ENCODE results near the gene USP34. TPM values are rescaled to one million over a fixed set of nuclear protein-coding genes. Genes with fewer than 3 reads are reported as not detected.

The USP34 gene
- total and polyA plus RNA-seq, 3 donors from 2014 or later = 92.3 to 235 (median 230) TPM

GRCh38 chr2:61244694-61245093 lies 226.2 kb downstream of the USP34 start:
- Histone ChIP-seq H3K27ac (no peak overlapping the region), H3K36me3 (ENCODE audit: low read depth, missing control alignments) (no peaks in the 10 kb centered on the region)
- WGBS, 2 donors = 89 to 92% methylated on average over 1 of the region's 1 CpG

GRCh38 chr2:61241266-61241665 lies 229.6 kb downstream of the USP34 start:
- intact Hi-C loops (cut with DNase I; ENCODE audit: low total_unique reads) = no loop called here
- no peaks in the 10 kb centered on the region for H3K27me3 ChIP-seq
- H3K4me3 ChIP-seq = no peak overlapping the region
- WGBS, 2 donors = 94 to 97% methylated on average over 6 of the region's 6 CpGs
- H3K27ac ChIP-seq = no peak overlapping the region
- no peak for DNase-seq
- no peaks in the 10 kb centered on the region for H3K36me3 ChIP-seq (ENCODE audit: low read depth, missing control alignments)
- TF ChIP-seq, protein P1, sequence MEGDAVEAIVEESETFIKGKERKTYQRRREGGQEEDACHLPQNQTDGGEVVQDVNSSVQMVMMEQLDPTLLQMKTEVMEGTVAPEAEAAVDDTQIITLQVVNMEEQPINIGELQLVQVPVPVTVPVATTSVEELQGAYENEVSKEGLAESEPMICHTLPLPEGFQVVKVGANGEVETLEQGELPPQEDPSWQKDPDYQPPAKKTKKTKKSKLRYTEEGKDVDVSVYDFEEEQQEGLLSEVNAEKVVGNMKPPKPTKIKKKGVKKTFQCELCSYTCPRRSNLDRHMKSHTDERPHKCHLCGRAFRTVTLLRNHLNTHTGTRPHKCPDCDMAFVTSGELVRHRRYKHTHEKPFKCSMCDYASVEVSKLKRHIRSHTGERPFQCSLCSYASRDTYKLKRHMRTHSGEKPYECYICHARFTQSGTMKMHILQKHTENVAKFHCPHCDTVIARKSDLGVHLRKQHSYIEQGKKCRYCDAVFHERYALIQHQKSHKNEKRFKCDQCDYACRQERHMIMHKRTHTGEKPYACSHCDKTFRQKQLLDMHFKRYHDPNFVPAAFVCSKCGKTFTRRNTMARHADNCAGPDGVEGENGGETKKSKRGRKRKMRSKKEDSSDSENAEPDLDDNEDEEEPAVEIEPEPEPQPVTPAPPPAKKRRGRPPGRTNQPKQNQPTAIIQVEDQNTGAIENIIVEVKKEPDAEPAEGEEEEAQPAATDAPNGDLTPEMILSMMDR (IDR thresholded peaks at IDR 0.05) = no peak
- TF ChIP-seq POLR2A (IDR thresholded peaks at IDR 0.05) = no peak
- no peaks in the 10 kb centered on the region for H3K9me3 ChIP-seq
- no peaks in the 10 kb centered on the region for H3K4me1 ChIP-seq

More at GRCh38 chr2:61244694-61245093, 226.2 kb downstream of the USP34 start:
- H3K9me3 ChIP-seq = no peaks in the 10 kb centered on the region
- H3K4me1 ChIP-seq = no peaks in the 10 kb centered on the region
- TF ChIP-seq, protein P1 (IDR thresholded peaks at IDR 0.05) = no peak
- no peak for TF ChIP-seq POLR2A (IDR thresholded peaks at IDR 0.05)
- intact Hi-C loops (cut with DNase I; ENCODE audit: low total_unique reads) = no loop called here
- DNase-seq = no peak
- no peak overlapping the region for H3K4me3 ChIP-seq
- no peaks in the 10 kb centered on the region for H3K27me3 ChIP-seq

DNA sequence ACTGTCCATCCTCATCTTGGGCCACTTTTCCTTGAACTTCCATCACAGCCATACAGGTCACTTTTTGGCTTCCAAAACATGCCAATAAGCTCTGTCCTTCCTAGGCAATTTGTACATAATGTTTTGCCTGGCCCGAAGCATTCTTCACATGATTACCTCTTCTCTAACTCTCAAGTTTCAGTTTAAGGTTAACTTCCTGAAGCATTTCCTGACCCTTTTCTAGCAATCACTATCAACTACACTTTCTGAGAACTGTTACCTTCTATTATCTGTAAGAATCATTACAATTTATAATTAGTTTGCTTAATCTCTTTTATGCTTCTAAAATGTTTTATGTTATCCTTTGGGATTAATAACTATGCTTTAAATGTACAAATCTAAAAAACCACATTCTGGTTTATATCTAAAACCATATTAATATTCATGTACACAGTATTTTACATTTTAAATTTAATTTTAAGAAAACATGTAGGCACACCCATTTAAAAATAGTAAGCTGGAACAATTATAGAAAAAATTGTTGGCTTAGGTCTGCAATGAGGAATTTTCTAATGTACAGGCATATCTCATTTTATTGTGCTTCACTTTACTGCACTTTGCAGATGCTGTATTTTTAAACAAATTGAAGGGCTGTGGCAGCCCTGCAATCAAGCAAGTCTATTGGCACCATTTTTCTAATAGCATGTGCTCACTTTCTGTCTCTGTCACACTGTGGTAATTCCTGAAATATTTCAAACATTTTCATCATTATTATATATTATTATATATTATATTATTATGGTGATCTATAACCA lies 232.5 kb downstream of the USP34 start:
- Histone ChIP-seq H3K9me3 (no peaks in the 10 kb centered on the region), H3K27me3 (no peaks in the 10 kb centered on the region), H3K36me3 (ENCODE audit: low read depth, missing control alignments) (no peaks in the 10 kb centered on the region), H3K27ac (no peak overlapping the region), H3K4me1 (no peaks in the 10 kb centered on the region), H3K4me3 (no peak overlapping the region)
- WGBS, 2 donors = 80 to 88% methylated on average over 1 of the region's 1 CpG
- intact Hi-C loops (cut with DNase I; ENCODE audit: low total_unique reads) = no loop called here
- DNase-seq = no peak
- no peak for TF ChIP-seq POLR2A (IDR thresholded peaks at IDR 0.05)
- TF ChIP-seq, protein P1 (IDR thresholded peaks at IDR 0.05) = no peak

GRCh38 chr2:61235716-61236115 lies 235.2 kb downstream of the USP34 start:
- Histone ChIP-seq H3K27ac (no peak overlapping the region), H3K36me3 (ENCODE audit: low read depth, missing control alignments) (no peaks in the 10 kb centered on the region), H3K9me3 (no peaks in the 10 kb centered on the region), H3K4me3 (no peak overlapping the region), H3K4me1 (no peaks in the 10 kb centered on the region), H3K27me3 (no peaks in the 10 kb centered on the region)
- DNase-seq = no peak
- no peak for TF ChIP-seq POLR2A (IDR thresholded peaks at IDR 0.05)
- TF ChIP-seq, protein P1 (IDR thresholded peaks at IDR 0.05) = no peak
- intact Hi-C loops (cut with DNase I; ENCODE audit: low total_unique reads) = no loop called here
- WGBS, 2 donors = 82 to 87% methylated on average over 2 of the region's 2 CpGs

DNA sequence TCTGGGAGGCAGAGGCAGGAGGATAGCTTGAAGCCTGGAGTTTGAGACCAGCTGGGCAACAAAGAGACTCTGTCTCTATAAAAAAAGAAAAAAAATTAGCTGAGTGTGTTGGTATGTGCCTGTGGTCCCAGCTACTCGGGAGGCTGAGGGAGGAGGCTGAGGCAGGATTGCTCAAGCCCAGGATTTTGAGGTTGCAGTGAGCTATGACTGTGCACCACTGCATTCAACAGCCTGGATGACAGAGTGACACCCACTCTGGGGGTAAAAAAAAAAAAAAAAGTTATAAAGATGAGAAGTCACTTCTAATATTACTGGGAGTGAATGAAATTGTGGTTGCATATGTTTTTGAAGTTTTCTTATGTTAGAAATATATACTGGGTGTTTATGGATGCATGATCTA lies 237.3 kb downstream of the USP34 start:
- DNase-seq = no peak
- H3K36me3 ChIP-seq (ENCODE audit: low read depth, missing control alignments) = no peaks in the 10 kb centered on the region
- H3K27ac ChIP-seq = no peak overlapping the region
- TF ChIP-seq, protein P1 (IDR thresholded peaks at IDR 0.05) = no peak
- TF ChIP-seq POLR2A (IDR thresholded peaks at IDR 0.05) = no peak
- intact Hi-C loops (cut with DNase I; ENCODE audit: low total_unique reads) = loop anchor here (5.0 kb wide), 1 partner anchor 289 kb away; no protein-coding TSS in a partner anchor
- H3K4me3 ChIP-seq = no peak overlapping the region
- H3K4me1 ChIP-seq = no peaks in the 10 kb centered on the region
- H3K9me3 ChIP-seq = no peaks in the 10 kb centered on the region
- 90 to 94% methylated on average over 1 of the region's 1 CpG for WGBS, 2 donors
- no peaks in the 10 kb centered on the region for H3K27me3 ChIP-seq
